Measurements from ENCODE around the gene ALKBH6. TPM values are rescaled to one million over a fixed set of nuclear protein-coding genes. Genes with fewer than 3 reads are reported as not detected.
A peak's percentile ranks its signal among the peaks of the same experiment; 100 is the strongest.
"Not testable (repeated sequence)": the region's sequence is repeated elsewhere in the genome, so short reads cannot be mapped to it uniquely, and the experiment has no call there.

Gene ALKBH6
- total RNA-seq, 6 experiments from 2014 or later: 25.3 to 31.5 (median 28.5) TPM

DNA sequence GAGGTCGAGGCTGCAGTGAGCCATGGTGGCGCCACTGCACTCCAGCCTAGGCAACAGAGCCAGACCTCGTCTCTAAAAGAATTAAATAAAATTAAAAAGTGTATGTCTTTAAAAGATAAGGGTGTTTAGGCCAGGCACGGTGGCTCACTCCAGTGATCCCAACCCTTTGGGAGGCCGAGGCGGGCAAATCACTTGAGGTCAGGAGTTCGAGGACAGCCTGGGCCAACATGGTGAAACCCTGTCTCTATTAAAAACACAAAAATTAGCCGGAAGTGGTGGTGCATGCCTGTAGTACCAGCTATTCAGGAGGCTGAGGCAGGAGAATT lies 26.5 kb downstream of the ALKBH6 start:
- no peak overlapping the region for H3K4me3 Mint-ChIP-seq

DNA sequence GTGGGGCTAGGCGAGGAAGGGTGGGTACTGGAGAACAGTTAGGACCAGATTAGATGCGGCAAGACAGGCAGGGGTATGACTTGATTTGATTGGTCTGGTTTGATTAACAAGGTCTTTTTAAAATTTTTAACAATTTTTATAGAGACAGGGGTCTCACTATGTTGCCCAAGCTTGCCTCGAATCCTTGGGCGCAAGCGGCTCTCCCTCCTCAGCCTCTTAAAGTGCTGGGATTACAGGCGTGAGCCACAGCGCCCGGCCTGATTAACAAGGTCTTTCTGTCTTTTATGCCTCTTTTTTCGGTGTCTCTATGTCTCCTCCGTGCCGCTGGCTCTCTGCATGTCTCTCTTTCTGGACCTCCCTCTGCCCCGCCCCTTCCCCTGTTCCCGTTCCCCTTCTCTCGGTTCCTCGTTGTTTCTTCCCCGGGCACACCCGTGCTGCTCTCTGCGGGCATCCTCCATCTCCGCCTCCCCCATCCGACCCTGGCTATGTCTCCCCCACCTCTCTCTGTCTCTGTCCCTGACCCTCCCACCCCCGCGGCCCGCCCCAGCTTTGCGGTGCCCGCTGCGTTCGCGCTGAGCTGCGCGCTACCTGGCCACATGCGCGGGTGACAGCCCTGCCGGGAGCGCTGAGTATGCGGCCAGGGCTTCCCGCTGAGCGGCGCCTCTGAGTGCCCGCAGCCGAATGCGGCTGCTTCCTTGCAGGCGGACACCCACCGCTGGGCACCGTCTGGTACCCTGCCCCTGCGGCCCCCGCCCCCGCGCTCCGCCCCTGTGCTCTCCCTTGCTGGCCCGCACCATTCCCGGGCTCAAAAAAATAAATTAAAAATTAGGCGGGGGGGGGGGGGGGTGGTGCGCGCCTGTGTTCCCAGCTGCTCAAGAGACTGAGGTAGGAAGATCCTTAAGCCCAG lies 27.1 kb downstream of the ALKBH6 start:
- Mint-ChIP-seq H3K4me3 (0 out of 2 replicates have a peak overlapping the region, but pooled peaks have one; percentile 10), H3K4me1 (ENCODE audit: low read depth) (no peaks in the 10 kb centered on the region), H3K9me3 (0 out of 2 replicates have a peak, but pooled peaks cover 4% of the 10 kb centered on the region), H3K27me3 (ENCODE audit: insufficient read depth) (peaks cover 55% of the 10 kb centered on the region), H3K36me3 (ENCODE audit: low read depth) (no peaks in the 10 kb centered on the region), H3K27ac (no peak overlapping the region)
- TF ChIP-seq, protein P1, sequence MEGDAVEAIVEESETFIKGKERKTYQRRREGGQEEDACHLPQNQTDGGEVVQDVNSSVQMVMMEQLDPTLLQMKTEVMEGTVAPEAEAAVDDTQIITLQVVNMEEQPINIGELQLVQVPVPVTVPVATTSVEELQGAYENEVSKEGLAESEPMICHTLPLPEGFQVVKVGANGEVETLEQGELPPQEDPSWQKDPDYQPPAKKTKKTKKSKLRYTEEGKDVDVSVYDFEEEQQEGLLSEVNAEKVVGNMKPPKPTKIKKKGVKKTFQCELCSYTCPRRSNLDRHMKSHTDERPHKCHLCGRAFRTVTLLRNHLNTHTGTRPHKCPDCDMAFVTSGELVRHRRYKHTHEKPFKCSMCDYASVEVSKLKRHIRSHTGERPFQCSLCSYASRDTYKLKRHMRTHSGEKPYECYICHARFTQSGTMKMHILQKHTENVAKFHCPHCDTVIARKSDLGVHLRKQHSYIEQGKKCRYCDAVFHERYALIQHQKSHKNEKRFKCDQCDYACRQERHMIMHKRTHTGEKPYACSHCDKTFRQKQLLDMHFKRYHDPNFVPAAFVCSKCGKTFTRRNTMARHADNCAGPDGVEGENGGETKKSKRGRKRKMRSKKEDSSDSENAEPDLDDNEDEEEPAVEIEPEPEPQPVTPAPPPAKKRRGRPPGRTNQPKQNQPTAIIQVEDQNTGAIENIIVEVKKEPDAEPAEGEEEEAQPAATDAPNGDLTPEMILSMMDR (IDR thresholded peaks at IDR 0.05): no peak
- no peak for DNase-seq

More for the DNA sequence above, 26.5 kb downstream of the ALKBH6 start:
- no peak for DNase-seq
- Mint-ChIP-seq H3K36me3 (ENCODE audit: low read depth) (no peaks in the 10 kb centered on the region), H3K27ac (no peak overlapping the region), H3K4me1 (ENCODE audit: low read depth) (no peaks in the 10 kb centered on the region), H3K27me3 (ENCODE audit: insufficient read depth) (peaks cover 54% of the 10 kb centered on the region), H3K9me3 (0 out of 2 replicates have a peak, but pooled peaks cover 4% of the 10 kb centered on the region)
- TF ChIP-seq, protein P1 (IDR thresholded peaks at IDR 0.05): no peak

DNA sequence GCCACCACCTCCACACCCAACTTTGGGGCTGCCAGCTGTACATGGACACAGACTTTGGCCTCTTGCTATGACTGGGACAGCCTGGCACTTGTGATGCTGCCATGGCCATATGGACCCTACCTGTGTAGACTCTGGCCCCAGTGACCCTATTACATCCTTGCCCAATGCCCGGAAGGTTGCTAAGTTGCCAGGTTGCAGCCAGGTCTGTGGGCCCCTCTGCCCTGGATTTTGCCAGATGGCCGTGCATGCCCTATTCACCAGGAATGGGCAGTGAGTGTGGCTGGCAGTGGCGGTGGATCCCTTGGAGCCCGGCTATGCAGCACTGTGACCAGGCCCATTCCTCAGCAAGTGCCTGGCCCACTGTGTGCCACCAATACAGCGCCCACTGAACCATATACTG lies 27.9 kb downstream of the ALKBH6 start:
- no peaks in the 10 kb centered on the region for H3K4me1 Mint-ChIP-seq (ENCODE audit: low read depth)
- H3K36me3 Mint-ChIP-seq (ENCODE audit: low read depth): no peaks in the 10 kb centered on the region
- no peak for DNase-seq
- no peak overlapping the region for H3K27ac Mint-ChIP-seq
- peaks cover 53% of the 10 kb centered on the region for H3K27me3 Mint-ChIP-seq (ENCODE audit: insufficient read depth)
- no peak overlapping the region for H3K4me3 Mint-ChIP-seq
- 0 out of 2 replicates have a peak, but pooled peaks cover 4% of the 10 kb centered on the region for H3K9me3 Mint-ChIP-seq
- TF ChIP-seq, protein P1 (IDR thresholded peaks at IDR 0.05): no peak

DNA sequence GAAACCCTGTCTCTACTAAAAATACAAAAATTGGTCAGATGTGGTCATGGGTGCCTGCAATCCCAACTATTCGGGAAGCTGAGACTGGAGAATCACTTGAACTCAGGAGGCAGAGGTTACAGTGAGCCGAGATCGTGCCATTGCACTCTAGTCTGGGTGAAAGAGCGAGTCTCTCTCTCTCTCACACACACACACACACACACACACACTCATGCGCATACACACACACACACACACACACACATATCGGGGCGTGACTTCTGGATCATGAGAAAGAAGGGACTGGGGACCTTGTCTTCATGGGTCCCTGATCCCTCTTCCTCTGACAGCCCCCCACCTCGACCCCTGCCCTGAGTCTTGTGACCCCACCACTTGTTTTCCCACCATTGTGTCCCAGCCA lies 30.8 kb downstream of the ALKBH6 start:
- H3K9me3 Mint-ChIP-seq: no peaks in the 10 kb centered on the region

DNA sequence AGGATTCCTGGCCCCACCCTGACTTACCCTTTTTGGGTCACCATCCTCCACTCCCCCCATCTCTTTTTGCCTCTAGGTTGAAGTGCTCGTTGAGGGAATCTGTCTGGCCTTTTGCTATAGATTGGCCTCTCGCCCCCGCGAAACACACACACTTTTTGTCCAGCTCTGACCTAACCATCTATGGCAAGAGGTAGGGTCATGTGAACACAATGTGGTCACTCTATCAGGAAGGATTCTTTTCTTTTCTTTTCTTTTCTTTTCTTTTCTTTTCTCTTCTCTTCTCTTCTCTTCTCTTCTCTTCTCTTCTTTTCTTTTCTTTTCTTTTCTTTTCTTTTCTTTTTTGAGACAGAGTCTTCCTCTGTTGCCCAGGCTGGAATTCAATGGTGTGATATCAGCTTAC lies 33.0 kb downstream of the ALKBH6 start:
- H3K27me3 Mint-ChIP-seq (ENCODE audit: insufficient read depth): peaks cover 30% of the 10 kb centered on the region
- H3K27ac Mint-ChIP-seq; H3K36me3 Mint-ChIP-seq (ENCODE audit: low read depth); DNase-seq; H3K9me3 Mint-ChIP-seq; H3K4me1 Mint-ChIP-seq (ENCODE audit: low read depth); H3K4me3 Mint-ChIP-seq: not testable (repeated sequence)

More for the DNA sequence above, 30.8 kb downstream of the ALKBH6 start:
- no peaks in the 10 kb centered on the region for H3K4me1 Mint-ChIP-seq (ENCODE audit: low read depth)
- no peak overlapping the region for H3K27ac Mint-ChIP-seq
- no peak for DNase-seq
- no peaks in the 10 kb centered on the region for H3K36me3 Mint-ChIP-seq (ENCODE audit: low read depth)
- H3K27me3 Mint-ChIP-seq (ENCODE audit: insufficient read depth): peaks cover 36% of the 10 kb centered on the region
- TF ChIP-seq, protein P1 (IDR thresholded peaks at IDR 0.05): no peak
- no peak overlapping the region for H3K4me3 Mint-ChIP-seq

DNA sequence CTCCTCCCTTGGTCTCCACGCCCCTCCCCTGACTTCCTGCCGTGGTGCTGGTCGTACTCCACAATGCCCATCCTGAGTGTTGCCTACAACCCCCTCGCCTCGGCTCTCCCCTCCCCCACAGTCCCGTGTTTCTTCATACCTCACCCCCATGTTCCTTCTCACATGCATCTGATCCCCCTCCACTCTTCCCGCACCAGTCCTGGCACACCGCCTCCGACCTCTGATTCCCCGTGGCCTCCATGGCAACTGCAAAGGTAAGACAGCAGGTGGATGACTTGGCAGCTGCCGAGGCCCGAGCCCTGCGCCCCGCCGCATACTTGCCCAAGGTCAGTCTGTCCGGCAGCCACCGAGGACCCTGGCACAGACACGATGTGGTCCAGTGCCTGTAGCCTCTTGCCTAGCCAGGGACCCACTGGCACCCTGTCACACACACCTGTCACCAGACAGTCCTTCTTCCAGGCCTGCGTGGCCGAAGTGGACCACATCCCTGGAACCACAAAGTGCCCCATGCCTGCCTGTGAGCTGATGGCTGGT lies 35.1 kb downstream of the ALKBH6 start:
- H3K36me3 Mint-ChIP-seq (ENCODE audit: low read depth): no peaks in the 10 kb centered on the region
- H3K9me3 Mint-ChIP-seq: no peaks in the 10 kb centered on the region
- H3K4me1 Mint-ChIP-seq (ENCODE audit: low read depth): no peaks in the 10 kb centered on the region
- peaks cover 17% of the 10 kb centered on the region for H3K27me3 Mint-ChIP-seq (ENCODE audit: insufficient read depth)
- DNase-seq: no peak
- H3K27ac Mint-ChIP-seq: no peak overlapping the region
- H3K4me3 Mint-ChIP-seq: no peak overlapping the region
- TF ChIP-seq, protein P1 (IDR thresholded peaks at IDR 0.05): no peak
